GM18511 (cell line): Measurements from ENCODE around the gene HLA-E.
"Not testable (repeated sequence)": the region's sequence is repeated elsewhere in the genome, so short reads cannot be mapped to it uniquely, and the experiment has no call there.

ENCODE experiments used
- ATAC-seq: cut with Tn5 transposase; IDR thresholded peaks from one replicate; pipeline ENCODE4 v1.9.1; 2021; ENCODE audit warnings: mild to moderate bottlenecking, moderate library complexity; ENCODE audit not compliant: unreplicated experiment

The HLA-E gene

DNA sequence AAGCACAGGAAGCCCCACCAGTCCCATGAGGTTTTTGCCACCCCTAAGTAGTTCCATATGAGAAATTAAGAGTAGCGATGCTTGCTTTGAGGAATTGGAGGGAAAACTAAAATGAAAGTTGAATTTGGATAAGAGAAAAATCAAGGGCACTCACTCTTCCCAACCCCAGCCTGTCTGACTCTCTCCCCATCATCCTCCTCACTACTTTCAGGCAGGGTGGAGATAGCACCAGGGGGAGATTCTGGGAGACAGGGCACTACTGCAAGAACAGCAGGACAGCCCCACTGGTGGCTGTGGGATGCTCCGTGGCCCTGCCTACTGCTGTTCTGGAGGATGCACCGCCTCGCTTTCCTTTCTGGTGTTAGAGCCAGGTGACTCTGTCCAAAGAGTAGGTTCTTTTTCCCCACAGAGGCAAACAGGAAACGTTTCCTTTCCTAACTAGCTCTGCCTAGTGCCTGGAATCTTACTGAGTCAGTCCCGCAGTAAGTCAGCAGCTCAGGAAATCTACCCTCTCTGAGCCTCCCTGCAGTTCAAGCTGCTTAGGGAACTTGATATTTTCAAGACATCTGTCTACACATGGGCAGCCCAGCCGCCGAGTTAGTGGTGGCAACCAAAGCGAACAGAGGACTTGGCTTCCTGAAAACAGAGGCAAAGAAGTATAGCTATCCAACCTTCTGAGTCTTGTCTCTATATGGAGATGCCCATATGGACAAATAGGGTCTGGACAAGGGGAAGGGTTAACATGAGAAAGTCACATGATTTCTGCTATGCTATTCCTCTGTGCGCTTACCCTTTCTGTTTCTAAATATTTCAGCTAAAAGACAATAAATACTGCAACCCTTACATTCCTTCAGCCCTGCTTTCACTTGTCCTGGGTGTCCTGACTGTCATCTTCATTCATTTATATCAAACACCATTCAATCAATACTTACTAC is 11.4 kb downstream of the HLA-E start:
- no peak for ATAC-seq

DNA sequence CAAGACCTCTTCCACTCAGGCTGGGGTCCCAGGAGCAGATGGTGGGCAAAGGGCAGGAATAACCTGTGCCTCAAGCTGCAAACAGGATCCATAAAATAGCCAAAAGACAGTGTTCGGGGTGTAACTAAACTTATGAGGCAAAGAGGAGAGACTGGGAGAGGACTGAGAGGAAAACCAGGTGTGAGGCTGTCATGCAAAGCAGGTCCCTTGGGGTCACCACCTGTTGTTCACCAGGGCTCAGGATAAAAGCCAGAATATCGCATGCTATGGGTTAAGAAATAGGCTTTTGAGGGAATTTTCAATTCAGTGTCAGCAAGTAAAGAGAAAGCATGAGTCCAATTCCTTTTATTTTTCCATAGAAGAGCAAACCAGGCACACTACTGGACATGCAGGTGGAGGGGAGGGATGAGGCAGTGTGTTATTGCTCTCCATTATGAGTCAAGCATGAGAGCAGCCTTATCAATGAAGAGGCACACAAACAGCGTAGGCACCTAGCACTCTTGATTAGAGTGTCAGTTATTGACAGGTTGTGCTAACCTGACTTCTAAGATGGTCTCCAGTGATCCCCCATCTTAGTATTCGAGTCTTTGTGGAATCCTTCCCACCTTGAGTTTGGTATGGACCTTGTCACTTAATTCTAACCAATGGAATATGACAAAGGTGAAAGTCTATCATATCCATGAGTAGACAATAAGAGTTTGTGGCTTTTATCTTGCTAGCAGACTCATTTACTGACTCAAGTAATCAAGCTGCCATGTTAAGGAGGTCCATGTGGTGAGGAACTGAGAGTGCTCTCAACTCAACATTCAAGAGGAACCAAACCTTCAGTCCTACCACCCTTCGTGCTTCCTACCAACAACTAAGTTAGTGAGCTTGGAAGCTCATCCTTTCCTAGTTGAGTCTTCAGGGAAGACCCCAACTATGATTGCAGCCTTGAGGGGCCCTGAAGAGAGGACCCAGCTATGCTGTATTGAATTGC is 18.8 kb downstream of the HLA-E start:
- no peak for ATAC-seq

- peak; percentile 63 for ATAC-seq
These were observed 19.8 kb downstream of the HLA-E start for GRCh38 chr6:30508890-30509736.

- no peak for ATAC-seq
These were observed 21.3 kb downstream of the HLA-E start for GRCh38 chr6:30510419-30511168.

DNA sequence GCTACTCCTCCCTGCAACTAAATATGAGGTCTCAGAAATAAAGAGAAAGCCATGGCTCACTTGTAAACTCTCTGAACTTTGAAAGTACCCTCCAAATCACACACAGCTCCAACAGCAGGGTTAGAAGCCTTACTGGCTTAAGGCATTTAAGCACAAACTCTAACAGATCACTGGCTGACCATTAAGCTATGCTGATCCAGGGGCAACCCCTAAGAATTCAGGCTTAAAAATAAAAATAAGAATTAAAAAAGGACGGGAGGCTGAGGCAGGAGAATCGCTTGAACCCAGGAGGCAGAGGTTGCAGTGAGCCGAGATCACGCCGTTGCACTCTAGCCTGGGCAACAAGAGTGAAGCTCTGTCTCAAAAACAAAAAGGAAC is 21.8 kb downstream of the HLA-E start:
- ATAC-seq, result no peak

DNA sequence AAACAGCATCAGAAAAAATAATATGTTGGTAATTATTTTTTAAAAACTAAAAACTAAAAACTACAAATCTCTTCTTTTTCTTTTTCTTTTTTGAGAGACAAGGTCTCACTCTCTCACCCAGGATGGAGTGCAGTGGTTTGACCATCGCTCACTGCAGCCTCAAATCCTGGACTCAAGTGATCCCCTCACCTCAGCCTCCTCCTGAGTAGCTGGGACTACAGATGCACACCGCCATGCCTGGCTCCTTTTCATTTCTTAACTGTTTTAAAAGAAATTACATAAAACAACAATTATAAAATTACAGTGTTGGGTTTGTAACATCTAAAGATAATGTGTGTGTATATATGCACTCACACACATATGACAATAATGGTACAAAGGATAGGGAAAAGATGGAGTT is 24.1 kb downstream of the HLA-E start:
- no peak for ATAC-seq

DNA sequence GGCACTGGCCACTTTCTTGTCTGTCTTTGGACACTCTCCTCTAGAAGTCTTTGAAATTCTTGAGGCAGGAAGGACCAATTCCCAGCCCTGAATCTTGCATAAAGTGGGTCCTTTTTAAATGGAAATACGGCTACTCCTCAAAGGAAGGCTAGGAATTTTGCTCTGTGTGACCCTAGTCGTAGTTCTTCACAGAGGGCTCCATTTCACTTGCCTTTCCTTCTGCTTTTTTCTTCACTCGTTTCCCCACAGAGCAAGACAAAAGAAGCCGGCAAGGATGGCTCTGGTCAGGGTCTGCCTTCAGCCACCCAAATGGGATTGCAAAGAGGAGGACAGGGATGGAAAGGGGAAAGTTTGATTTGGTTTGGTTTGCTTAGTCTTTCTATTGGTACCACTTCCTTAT is 25.8 kb downstream of the HLA-E start:
- ATAC-seq, result no peak

DNA sequence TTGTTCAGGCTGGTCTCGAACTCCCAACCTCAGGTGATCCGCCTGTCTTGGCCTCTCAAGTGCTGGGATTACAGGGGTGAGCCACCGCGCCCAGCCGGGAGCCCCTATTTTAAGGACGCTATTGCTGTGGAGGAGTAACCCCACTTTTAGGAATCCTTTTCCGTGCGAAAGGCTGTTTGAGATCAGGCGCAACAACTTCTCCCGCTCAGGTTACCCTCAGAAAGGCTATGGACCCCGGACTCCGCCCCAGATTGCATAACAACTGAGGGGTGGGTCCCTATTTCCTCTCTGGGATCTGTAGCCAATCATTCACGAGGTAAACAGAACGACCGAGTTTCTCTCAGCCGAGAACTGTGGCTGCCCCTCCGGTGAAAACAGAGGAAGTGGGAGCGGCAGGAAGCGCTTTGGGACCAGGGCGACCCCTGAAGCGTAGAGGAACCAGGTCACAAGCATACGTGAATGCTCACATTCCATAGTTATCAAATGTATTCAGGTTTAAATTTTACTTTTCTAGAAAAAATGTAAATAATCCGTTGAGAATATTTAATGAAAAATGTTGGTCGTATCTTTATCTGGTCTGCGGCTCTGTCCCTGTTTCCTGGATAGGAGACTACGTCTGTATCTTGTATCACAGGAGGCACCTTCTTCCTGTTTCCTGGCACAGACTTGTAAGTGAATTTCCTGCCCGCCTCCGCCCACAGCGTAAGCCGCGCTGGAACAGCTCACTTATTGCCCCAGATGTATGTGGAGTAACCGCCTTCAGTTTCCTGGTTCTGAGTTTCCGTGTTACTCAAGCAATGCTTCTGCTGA is 26.8 kb downstream of the HLA-E start:
- ATAC-seq, result peak; percentile 78

- not testable (repeated sequence) for ATAC-seq
These were observed 27.4 kb downstream of the HLA-E start for GRCh38 chr6:30516754-30517076.

- not testable (repeated sequence) for ATAC-seq
These were observed 28.6 kb downstream of the HLA-E start for GRCh38 chr6:30517767-30518504.

DNA sequence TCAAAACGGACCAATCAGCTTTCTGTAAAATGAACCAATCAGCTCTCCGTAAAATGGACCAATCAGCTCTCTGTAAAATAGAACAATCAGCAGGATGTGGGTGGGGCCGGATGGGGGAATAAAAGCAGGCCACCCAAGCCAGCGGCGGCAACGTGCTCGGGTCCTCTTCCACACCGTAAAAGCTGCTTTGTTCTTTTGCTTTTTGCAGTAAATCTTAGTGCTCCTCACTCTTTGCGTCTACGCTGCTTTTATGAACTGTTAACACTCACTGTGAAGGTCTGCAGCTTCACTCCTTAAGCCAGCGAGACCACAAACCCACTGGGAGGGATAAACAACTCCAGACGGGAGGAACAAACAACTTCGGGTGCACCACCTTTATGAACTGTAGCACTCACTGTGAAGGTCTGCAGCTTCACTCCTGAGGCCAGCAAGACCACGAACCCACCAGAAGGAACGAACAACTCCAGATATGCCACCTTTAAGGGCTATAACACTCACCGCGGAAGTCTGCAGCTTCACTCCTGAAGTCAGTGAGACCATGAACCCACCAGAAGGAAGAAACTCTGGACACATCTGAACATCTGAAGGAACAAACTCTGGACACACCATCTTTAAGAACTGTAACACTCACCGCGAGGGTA is 29.3 kb downstream of the HLA-E start:
- ATAC-seq, result not testable (repeated sequence)

DNA sequence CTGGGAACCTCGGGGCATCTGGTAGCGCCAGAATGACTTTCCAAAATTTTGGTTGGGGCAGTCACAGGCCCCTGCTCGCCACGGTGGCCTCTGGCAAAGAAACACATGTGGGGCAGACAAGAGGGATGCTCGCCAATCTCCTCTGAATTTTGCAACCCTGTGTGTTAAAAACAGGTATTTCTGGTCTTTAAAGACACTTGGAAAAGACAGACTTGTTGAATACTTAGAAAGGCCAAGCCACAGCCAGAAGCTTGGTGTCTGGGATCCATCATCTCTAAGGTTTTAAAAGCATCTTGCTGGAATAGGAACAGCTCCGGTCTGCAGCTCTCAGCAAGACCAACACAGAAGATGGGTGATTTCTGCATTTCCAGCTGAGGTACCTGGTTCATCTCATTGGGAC is 31.2 kb downstream of the HLA-E start:
- ATAC-seq, result no peak

GRCh38 chr6:30521082-30521481 is 31.8 kb downstream of the HLA-E start:
- not testable (repeated sequence) for ATAC-seq

GRCh38 chr6:30521952-30522351 is 32.6 kb downstream of the HLA-E start:
- not testable (repeated sequence) for ATAC-seq

- not testable (repeated sequence) for ATAC-seq
These were observed 37.1 kb downstream of the HLA-E start for GRCh38 chr6:30526444-30526843.

- ATAC-seq, result peak; percentile 67
These were observed 40.1 kb downstream of the HLA-E start for GRCh38 chr6:30529349-30529875.

GRCh38 chr6:30530014-30530413 is 40.7 kb downstream of the HLA-E start:
- no peak for ATAC-seq
